GM19099 (cell line): Measurements from ENCODE around the gene GLP1R.

ENCODE experiments used
- POLR2A ChIP-seq: IDR thresholded peaks from 3 replicates; pipeline ENCODE4 v1.6.1; 2011; ENCODE audit warnings: low read depth; ENCODE audit not compliant: insufficient read length; ENCODE audit errors: extremely low read depth

GLP1R gene

DNA sequence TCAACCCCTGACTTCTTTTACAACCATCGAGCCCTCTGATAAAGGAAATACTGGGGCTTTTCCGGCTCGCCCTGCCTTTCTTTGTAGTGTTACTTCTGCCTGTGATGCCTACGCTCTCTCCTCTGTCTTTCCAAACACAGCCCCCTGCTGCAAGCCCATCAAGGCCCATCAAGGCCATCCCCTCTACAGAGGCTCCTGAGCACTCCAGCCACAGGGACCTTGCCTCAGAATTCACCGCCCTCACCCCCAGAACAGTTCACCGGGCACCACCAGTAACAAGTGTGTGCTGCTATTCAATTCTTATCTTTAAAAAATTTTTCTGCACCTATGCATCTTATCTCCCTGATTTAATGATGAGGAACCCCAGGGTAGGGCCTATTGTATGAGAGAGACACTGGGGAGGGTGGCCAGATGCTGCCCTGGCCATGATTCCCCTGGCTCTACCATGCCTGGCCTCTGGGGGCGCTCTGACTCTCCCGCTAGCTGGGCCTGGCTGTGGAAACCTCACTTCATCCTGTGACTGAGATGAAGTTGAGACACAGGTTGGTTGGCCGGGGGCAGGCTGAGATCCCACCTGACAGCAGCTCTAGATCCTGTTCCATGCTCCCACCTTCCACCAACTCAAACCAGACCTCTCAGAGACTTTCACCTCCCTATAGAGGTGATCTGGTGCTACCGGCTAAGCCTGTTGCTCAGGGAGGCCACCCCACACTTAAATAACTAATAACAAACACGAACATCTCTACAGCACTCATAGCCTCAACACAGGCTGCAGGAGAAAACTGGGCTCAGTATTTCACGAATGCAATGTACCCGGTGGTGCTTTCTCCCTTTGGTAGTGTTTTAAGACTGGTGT is 19.2 kb upstream of the GLP1R start:
- no peak for TF ChIP-seq POLR2A

DNA sequence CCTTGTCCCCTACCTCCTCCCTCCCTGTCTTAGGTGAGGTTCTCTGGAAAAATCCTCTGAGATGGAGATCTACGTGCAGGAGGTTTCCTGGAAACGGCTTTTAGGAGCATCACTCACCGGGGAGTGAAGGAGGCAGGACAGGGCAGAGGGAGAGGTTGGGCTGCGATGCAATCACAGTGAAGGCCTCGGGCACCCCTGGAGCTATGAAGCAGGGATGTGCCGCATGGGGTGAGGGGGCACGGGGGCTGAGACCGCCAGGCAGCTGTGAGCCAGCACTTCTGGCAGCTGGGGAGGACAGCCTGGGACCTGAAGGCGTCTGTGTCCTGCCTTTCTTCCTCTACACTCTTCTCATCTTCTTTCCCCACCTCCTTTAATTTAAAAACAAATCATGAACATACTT is 12.9 kb upstream of the GLP1R start:
- no peak for TF ChIP-seq POLR2A

DNA sequence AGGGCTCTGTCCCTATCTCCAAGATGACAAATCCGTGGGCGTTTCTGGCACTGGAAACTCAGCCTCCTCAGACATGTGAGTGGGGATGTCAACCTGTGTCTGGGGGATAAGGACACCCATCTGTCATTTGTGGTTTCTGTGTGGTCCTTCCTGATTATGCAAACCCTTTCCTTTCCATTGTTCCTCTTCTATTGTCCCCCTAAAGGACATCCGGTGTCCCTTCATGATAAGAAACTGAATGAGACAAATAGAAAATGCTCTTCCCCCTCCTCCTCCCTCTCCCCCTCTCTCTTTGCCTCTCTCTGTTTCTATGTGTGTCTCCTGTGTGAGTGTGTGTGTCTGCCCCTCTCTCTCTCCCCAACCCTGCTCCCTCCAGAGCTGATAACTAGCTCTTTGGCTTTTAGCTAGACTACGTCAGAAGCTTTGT is 11.5 kb upstream of the GLP1R start:
- no peak for TF ChIP-seq POLR2A

DNA sequence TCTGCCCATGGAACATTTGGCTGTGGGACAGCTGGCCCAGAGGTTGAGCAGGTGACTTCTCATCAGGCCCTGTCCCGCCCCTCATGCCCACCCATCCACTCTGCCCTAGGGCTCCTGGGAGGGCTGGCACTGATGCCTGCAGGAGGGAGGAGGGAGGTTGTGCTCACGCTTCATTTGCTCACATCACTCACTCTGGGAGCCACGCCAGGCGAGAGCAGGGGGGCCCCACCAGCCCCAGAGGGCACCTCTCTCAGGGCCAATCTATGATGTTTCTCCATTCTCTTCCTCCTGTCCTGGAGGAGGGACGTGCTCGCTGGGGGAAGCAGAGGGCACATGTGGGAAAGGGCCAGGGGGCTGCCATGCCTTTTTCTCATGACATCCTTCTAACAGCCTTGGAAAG is 10.9 kb upstream of the GLP1R start:
- no peak for TF ChIP-seq POLR2A

DNA sequence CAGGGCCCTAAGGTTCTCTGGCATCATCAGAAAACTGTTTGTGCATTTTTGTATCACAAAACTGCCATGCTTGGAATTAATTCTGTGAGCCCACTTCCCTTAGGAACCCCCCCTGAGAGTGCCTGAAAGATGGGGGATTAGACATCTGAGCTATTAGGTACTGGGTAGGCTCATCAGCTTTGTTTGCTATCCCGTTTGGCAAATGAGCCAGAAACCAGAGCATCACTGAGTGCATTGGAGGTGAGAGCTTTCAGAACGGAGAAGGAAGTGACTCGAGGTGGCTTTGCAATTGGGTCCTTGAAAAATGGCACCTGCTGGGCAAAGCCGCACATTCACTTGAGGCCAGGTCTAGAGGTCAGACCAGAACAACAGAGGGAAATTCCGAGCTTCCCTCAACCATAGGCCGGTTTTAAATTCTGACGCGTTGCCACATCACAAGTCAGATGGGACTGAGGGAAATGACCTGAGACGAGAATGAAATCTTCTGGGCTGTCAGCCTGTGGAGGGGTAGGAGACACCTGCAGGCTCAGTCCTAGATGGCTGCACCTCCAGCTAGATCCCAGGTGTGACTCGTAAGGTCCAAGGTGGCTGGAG is 8.4 kb upstream of the GLP1R start:
- no peak for TF ChIP-seq POLR2A

DNA sequence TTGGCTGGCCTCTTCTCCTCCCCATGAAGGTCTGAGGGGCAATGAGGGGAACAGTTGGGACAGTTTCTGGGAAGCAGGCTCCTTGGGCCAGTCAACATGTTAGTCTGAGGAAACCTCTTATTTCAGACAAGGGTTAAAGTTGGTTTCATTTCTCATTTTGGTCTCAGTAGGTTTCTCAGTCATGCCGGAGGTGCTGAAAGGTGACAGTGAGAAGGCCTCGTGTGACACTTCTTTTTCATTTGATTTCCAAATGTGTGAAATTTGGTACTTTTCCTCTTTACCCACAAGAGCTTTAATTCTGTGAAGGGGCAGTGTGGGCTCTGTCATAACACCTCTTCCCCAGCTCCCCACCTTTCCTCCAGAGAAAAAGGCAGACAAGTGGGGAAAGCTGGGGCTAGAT is 7.5 kb upstream of the GLP1R start:
- TF ChIP-seq POLR2A = no peak

DNA sequence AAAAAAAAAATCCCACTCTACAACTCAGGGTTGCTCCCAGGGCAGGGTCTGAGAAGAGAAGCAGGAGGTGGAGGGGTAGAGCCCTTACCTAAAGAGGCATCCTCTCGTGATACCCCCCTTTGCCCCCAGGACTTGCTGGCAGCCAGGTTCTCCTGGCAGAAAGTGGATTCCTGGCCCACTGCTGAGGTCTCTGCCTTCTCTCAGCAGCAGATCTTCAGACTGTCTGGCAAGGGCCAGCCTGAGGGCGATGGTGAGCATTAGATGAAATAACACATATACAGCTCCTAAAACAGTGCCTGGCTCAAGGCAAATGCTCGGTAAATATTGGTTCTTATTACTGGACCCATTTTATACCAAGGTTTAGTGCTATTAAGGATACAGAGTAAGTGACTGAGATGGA is 4.8 kb upstream of the GLP1R start:
- no peak for TF ChIP-seq POLR2A

DNA sequence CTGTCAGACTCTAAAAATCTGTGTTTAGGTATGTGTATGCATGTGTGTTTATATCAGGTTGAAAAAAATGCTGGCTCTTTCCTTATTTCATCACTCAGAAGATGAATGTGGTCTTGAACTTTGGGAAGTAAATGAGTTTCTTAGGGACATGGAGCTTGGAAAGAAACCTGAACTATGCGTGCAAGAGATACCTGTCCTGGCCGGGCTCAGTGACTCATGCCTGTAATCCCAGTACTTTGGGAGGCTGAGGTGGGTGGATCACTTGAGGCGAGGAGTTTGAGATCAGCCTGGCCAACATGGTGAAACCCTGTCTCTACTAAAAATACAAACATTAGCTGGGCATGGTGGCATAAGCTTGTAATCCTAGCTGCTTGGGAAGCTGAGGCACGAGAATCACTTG is 4.4 kb upstream of the GLP1R start:
- no peak for TF ChIP-seq POLR2A

DNA sequence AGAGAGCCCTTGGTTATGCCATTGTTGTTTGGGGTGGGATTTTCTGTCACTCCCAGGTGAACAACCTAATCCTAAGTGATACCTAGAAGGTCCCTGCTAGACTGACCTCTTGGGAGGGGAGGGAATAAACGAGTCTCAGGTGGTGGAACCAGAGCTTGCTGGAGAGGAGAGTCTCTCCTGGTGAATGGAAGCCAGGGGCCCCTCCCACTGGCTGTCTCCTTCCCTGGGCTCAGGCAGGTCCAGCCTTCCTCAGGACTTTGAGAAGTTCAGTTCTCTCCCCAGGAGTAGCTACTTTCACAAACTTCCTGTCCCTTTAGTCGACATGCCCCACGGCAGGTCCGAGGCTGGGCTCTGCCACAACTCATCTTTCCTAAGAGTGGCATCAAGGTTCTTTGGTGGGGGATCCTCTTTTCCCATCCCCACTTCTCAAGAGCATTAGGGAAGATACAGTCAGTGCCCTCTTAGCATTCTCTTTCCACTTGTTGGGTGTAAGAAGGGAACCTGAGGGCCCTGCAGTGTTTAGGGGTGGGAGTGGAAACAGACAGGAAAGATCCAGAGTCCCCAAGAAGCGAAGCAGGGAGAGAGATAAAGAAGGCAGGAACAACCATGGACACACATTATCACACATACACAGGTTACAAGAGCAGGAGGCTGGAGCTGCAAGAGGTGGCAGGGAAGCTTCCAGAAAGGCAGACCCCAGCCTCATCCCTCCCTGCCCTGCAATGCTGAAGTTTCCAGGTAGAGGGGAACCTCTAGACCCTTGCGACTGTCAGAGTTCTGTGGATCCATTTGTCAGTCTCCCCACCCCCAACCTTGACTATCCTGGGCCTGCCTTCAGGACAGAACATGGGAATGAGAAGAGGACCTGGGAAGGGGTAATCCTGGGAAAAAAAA is 900 bp upstream of the GLP1R start:
- TF ChIP-seq POLR2A = no peak

DNA sequence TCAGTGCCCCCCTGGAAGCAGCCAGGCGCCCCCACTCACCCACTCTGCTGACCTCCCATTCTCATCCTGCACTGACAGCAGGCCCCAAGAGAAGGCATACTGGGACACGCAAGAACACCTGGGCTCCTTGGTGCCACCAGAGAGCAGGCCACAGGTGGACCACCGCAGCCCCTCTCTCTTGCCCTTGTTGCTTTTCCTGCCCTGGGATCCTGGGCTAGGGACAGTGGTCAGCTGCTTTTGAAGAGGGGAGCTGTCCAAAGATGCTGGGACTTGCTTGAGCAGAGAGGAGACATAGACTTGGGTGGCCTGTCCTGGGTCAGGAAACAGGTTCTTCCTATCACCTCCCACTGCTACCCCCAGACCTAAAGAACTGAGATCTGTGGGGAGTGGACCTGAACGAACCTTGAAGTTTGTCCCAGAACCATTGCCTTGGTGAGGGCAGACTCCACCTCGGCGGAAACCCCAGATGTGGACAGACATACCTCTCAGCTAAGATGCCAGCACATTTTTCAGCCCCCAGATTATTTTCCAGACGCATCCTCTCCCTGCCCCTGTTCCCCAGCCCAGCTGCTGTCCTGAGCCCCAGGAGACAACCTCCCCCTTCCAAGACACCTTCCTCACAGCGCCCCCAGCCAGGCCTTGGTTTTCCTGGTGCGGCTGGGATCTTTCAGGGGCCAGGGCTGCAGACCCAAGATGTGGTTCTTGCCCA is 1.1 kb downstream of the GLP1R start:
- no peak for TF ChIP-seq POLR2A

DNA sequence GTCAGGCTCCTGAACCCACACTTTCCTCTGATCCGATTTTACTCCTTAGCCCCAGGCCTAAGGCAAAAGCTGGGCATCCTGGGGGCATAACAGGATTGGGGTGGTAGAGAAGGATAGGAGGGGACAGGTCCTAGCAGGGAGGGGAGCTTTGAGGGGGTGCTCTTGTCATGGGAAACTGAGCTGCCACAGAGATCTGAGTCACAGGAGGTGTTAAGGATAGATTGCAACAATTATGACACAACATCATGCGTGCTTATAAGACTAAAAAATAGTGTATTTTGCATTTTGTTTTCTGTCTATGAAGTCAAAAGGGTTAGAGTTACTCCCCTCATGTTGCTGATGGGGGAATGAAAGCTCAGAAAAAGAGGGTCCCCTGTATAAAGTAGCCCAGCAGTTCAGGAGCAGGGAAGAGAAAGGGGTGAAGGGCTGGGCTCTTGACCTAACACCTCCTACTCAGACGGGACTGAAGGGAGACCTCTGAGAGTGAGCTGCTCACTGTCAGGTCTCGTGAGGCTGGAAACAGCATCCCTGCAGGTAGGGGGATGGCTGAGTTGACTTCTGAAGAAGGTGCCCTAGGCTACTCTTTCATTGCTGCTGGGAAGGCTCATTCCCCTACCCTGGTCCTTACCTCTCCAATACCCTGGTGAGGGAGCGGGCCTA is 2.0 kb downstream of the GLP1R start:
- TF ChIP-seq POLR2A = no peak

DNA sequence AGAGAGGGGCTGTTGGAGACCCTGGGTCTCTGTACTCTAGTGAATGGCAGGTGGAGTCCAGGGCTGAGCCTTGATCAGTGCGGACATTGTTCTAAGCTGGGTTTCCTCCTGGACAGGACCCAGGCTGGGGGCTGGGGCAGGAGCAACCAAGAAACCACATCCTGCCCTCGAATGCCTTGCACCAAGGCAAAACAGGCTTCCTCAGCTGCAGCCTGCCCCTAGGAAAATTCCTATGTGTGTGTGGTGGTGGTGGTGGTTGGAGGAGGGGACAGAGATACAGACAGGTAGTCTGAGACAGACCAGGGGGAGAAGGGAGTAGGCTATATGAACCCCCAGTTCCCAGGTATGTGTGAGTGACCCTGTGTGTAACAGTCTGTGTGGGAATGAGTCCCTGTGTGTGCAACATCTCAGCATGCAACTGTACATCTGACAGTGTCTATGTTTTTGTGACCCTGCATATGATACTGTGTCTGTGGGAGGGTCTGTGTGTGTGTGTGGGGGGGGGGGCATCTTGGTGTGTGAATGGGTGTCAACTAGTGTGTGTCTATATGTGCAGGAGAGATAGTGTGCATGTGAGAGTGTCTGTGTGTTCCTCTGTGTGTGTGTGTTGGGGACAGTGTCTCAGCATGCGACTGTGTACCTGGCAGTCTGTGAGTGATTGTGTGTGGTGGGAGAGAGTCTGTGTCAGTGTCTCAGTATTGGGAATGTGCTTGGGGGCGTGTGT is 3.0 kb downstream of the GLP1R start:
- no peak for TF ChIP-seq POLR2A

DNA sequence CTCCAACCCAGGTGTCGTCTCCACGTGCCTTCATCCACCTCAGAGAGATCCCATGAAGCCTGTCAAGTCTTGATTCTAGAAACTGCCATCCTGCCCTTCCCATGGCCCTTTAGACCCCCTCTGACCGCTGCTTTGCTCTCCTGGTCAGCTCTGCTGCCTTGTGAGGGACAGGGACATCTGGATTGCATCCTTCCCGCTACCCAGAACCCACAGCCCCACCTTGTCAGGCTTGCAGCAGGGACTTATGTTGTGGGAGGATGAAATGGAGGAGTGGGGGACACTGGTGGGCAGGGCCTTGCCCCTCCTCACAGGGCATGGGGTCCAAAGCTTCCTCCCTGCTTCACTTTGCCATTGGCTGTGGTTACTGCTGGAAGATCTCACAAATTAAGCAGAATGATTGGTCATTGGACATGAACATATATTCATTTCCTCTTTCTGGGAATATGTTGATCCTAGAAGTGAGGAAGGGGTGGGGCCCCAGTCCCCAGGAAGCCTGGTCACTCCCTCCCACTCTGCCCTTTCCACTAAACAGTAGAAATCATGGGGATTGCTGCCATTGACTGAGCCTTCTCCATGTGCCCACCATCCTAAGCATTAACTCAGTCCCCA is 4.5 kb downstream of the GLP1R start:
- TF ChIP-seq POLR2A = no peak
